ENCODE measurements around the gene GRB2.
"Not testable (repeated sequence)": the region's sequence is repeated elsewhere in the genome, so short reads cannot be mapped to it uniquely, and the experiment has no call there.

The GRB2 gene

GRCh38 chr17:75315541-75316243, 89.8 kb downstream of the GRB2 start:
- DNase-seq, result no peak

DNA sequence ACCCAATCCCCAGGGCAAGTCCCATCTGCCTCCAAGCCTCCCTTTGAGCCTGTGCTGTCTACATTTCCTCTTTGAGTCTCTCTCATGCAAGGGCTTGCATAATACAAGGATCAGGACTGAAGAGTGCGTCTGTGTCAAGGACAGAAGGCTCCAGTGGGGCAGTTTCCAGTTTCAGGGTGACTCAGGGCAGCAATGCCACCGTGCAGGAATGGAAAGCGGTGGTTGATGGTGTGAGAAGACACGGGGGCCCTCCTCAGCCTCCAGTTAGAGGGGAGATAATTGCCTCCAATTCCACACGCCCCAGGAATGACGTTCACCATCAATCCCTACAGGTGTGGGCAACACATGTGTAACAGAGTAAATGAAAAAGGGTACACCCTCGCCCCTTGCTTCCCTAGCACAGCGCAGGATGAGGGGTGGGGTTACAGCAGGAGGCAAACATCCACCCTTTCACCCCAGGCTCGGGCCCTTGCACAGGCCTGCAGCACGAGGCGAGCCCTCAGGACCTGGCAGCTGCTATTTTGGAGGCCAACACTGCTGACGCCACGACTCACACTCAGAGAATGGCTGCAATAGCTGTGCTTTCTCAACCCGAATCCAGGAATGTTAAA, 91.4 kb downstream of the GRB2 start:
- no peak for DNase-seq

- no peak for DNase-seq
Observed at GRCh38 chr17:75308732-75309629, 96.5 kb downstream of the GRB2 start.

DNA sequence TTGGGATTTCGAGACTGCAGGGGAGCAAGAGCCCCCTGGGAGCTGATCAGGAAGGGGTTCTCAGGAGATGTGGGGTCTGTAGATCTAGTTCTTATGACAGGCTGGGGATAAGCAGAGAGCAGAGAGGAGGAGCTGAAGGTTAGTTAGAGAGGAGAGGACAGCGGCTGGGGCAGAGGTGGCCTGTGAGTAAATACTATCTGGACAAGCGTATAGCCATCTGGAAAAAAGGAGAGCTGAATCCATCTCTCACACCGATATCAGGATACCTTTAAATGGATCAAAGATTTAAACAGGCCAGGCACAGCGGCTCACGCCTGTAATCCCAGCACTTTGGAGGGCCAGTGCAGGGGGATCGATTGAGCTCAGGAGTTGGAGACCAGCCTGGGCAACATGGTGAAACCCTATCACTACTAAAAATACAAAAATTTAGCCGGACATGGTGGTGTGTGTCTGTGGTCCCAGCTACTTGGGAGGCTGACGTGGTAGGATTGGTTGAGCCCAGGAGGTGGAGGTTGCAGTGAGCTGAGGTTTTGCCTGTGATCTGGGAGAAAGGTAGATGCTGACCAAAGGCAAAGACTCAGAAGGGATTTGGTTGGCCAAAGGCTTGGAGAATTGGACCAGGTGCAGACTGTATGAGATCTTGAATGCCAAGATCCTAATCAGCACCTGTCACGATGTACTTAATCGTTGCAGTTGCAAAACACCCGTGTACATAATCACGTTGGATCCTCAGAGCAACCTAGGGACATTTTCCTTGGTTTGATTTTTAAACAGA, 97.3 kb downstream of the GRB2 start:
- no peak for DNase-seq

GRCh38 chr17:75301502-75302206, 103.8 kb downstream of the GRB2 start:
- no peak for DNase-seq

GRCh38 chr17:75301049-75301448, 104.4 kb downstream of the GRB2 start:
- no peak for DNase-seq

- no peak for DNase-seq
Observed at GRCh38 chr17:75300280-75300679, 105.2 kb downstream of the GRB2 start.

GRCh38 chr17:75295201-75296158, 110.0 kb downstream of the GRB2 start:
- no peak for DNase-seq

GRCh38 chr17:75292810-75293448, 112.5 kb downstream of the GRB2 start:
- DNase-seq, result not testable (repeated sequence)

DNA sequence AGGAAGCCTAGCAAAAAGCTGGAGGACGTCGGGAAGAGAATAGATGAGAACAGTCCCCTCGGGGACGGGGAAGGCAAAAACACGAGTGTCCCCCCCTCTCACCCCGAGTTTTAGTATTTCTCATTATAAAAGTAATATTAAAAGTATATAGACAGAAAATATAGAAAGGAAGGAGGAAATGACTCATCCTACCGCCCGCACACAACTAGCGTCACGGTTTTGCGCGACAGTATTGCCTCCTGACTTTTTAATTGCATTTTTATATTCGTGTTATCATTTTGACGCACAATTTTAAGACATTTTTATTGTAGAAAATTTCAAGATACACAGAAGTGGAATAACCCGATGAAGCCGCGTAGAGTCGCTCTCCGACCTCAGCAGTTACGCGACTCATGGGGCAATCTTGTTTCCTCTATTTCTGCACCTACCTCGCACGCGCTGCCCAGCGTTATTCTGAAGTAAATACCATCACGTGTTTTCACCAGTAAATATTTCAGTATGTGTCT, 115.6 kb downstream of the GRB2 start:
- no peak for DNase-seq

- peak; percentile 90 for DNase-seq
Observed at GRCh38 chr17:75289115-75289831, 116.2 kb downstream of the GRB2 start, which contains the start of gene SLC25A19. Gene SLC25A19, minus strand, starts transcription at chr17:75289433. Its CDS starts 2,669 bp downstream, at chr17:75286764.

- no peak for DNase-seq
Observed at GRCh38 chr17:75288770-75289114, 116.7 kb downstream of the GRB2 start.

DNA sequence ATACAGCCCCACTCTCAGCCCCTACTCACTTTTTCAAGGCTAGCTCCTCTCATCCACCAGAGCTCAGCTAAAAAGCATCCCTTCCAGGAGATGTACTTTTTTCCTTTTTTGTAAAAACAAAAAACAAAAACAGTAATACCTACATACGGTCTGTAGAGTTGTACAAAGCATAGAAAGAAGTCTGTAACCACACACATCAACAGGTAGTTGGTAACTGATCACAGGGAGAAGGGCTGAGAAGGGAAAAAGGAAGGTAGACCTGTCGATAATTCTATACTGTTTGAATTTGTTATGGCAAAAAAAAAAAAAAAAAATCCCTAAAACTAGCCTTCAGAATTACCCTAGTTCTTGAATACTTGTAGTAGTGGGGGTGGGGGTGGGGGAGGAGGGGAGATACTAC, 117.1 kb downstream of the GRB2 start:
- no peak for DNase-seq

GRCh38 chr17:75287221-75287620, 118.3 kb downstream of the GRB2 start:
- no peak for DNase-seq

GRCh38 chr17:75285123-75285522, 120.4 kb downstream of the GRB2 start:
- DNase-seq, result no peak

- not testable (repeated sequence) for DNase-seq
Observed at GRCh38 chr17:75280189-75280588, 125.3 kb downstream of the GRB2 start.

- no peak for DNase-seq
Observed at GRCh38 chr17:75277664-75278071, 127.8 kb downstream of the GRB2 start.

- DNase-seq, result no peak
Observed at GRCh38 chr17:75273977-75274708, 131.3 kb downstream of the GRB2 start.

DNA sequence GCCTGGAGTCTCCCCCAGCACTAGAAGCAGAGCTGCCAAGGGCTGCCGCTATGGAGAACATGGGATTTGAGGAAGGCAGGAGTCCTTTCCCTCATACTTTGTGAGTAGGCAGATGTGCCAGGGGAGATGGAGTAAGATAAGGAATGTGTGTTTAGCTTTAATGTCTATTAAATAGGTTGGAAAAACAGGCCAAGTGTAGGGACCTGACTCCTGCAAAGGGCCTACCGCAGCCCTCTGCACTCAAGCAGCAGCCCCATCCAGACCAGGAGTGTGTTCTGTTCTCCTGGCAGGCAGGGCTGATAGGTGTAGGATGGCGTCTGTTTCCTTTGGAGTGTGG, 132.7 kb downstream of the GRB2 start:
- no peak for DNase-seq

Measured in activated CD4-positive, CD25-positive, alpha-beta regulatory T cell treated with anti-CD3 and anti-CD28 coated beads, Interleukin-2, amount 50 U/mL, for 72 hours (primary cell).